NCI-H2196 treated with DMSO at 0.1 percent for 48 hours (cell line): Measurements from ENCODE around the gene MCF2L.

Source experiments
- DNase-seq: peaks from one replicate; lab custom pipeline; 2025; ENCODE audit not compliant: unreplicated experiment; lab: John Stamatoyannopoulos, UW

Gene MCF2L

GRCh38 chr13:113121183-113121927, 152.3 kb downstream of the MCF2L start:
- no peak for DNase-seq

GRCh38 chr13:113121928-113122471, 153.0 kb downstream of the MCF2L start:
- no peak for DNase-seq

- DNase-seq: no peak
Observed at GRCh38 chr13:113122550-113123225, 153.7 kb downstream of the MCF2L start, which contains the start of gene F10. Gene F10, plus strand, starts transcription at chr13:113122799. Its CDS starts 57 bp downstream, at chr13:113122856.

GRCh38 chr13:113123226-113124201, 154.5 kb downstream of the MCF2L start:
- DNase-seq: no peak

- no peak for DNase-seq
Observed at GRCh38 chr13:113124211-113124970, 155.4 kb downstream of the MCF2L start.

GRCh38 chr13:113125506-113126264, 156.7 kb downstream of the MCF2L start:
- no peak for DNase-seq

- no peak for DNase-seq
Observed at GRCh38 chr13:113126265-113127150, 157.5 kb downstream of the MCF2L start.

- DNase-seq: no peak
Observed at GRCh38 chr13:113129480-113129879, 160.5 kb downstream of the MCF2L start.

- no peak for DNase-seq
Observed at GRCh38 chr13:113129921-113130750, 161.1 kb downstream of the MCF2L start.

- no peak for DNase-seq
Observed at GRCh38 chr13:113135281-113135760, 166.3 kb downstream of the MCF2L start.

GRCh38 chr13:113137691-113138298, 168.8 kb downstream of the MCF2L start:
- no peak for DNase-seq

GRCh38 chr13:113138792-113139551, 170.0 kb downstream of the MCF2L start:
- no peak for DNase-seq

- no peak for DNase-seq
Observed at GRCh38 chr13:113139577-113139976, 170.6 kb downstream of the MCF2L start.

GRCh38 chr13:113140677-113141600, 171.9 kb downstream of the MCF2L start:
- DNase-seq: no peak

- no peak for DNase-seq
Observed at GRCh38 chr13:113141601-113141970, 172.6 kb downstream of the MCF2L start.
